ENCODE data around the gene ZGRF1. TPM values are rescaled to one million over a fixed set of nuclear protein-coding genes. Genes with fewer than 3 reads are reported as not detected.
"Not testable (repeated sequence)": the region's sequence is repeated elsewhere in the genome, so short reads cannot be mapped to it uniquely, and the experiment has no call there.

ZGRF1 gene
- total RNA-seq, 1 donor from 2014 or later: 2.7 TPM

DNA sequence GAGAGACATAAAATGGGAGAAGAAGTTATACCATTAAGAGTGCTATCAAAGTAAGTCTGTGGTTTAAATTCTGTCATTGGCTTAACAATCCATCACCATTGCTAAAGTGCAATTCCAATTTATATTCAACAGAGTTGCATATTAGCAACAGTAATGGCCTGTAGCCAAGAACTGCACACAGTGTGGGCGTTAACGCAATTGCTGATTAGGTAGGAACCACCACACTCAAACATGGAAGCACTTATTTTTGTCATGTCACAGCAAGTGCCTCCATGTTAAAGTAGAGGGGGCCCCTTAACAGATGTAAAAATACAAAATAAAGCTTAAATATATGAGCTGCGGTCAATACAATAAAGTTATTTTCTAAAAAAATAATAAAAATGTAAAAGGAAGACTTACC lies 11.1 kb upstream of the ZGRF1 start:
- TF ChIP-seq, protein P1, sequence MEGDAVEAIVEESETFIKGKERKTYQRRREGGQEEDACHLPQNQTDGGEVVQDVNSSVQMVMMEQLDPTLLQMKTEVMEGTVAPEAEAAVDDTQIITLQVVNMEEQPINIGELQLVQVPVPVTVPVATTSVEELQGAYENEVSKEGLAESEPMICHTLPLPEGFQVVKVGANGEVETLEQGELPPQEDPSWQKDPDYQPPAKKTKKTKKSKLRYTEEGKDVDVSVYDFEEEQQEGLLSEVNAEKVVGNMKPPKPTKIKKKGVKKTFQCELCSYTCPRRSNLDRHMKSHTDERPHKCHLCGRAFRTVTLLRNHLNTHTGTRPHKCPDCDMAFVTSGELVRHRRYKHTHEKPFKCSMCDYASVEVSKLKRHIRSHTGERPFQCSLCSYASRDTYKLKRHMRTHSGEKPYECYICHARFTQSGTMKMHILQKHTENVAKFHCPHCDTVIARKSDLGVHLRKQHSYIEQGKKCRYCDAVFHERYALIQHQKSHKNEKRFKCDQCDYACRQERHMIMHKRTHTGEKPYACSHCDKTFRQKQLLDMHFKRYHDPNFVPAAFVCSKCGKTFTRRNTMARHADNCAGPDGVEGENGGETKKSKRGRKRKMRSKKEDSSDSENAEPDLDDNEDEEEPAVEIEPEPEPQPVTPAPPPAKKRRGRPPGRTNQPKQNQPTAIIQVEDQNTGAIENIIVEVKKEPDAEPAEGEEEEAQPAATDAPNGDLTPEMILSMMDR (IDR thresholded peaks at IDR 0.05; ENCODE audit: borderline replicate concordance): no peak
- intact Hi-C loops (cut with micrococcal nuclease): no loop called here
- peaks cover 23% of the 10 kb centered on the region for H3K4me1 ChIP-seq
- H3K4me3 ChIP-seq: no peak overlapping the region
- no peaks in the 10 kb centered on the region for H3K9me3 ChIP-seq (replicated peaks)
- no peak for DNase-seq
- no peaks in the 10 kb centered on the region for H3K27me3 ChIP-seq (ENCODE audit: low read depth)
- H3K36me3 ChIP-seq: peaks cover 85% of the 10 kb centered on the region
- H3K27ac ChIP-seq (replicated peaks): peak overlapping the region; percentile 39

DNA sequence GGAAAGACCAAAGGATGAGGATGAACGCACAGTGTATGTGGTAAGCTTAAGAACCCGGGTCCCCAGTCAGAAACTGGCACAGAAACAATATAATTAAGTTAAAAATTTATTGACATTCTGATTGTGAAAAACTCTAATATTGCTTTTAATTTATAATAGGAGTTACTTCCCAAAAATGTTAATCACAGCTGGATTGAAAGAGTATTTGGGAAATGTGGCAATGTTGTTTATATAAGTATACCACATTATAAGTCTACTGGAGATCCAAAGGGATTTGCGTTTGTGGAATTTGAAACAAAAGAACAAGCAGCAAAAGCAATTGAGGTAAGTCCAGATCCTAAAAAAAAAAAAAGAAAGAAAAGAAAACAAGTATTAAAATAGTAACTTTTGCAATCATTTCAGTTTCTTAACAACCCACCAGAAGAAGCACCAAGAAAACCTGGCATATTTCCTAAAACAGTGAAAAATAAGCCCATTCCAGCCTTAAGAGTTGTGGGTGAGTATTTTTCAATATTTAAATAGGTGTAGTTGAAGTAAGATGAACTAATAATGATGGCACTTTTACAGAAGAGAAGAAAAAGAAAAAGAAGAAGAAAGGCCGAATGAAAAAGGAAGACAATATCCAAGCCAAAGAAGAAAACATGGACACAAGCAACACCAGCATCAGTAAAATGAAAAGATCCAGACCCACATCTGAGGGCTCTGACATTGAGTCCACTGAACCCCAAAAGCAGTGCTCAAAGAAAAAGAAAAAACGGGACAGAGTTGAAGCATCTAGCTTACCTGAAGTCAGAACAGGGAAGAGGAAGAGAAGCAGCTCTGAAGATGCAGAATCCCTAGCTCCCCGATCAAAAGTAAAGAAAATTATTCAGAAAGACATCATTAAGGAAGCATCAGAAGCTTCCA lies 10.2 kb upstream of the ZGRF1 start:
- peaks cover 82% of the 10 kb centered on the region for H3K36me3 ChIP-seq

DNA sequence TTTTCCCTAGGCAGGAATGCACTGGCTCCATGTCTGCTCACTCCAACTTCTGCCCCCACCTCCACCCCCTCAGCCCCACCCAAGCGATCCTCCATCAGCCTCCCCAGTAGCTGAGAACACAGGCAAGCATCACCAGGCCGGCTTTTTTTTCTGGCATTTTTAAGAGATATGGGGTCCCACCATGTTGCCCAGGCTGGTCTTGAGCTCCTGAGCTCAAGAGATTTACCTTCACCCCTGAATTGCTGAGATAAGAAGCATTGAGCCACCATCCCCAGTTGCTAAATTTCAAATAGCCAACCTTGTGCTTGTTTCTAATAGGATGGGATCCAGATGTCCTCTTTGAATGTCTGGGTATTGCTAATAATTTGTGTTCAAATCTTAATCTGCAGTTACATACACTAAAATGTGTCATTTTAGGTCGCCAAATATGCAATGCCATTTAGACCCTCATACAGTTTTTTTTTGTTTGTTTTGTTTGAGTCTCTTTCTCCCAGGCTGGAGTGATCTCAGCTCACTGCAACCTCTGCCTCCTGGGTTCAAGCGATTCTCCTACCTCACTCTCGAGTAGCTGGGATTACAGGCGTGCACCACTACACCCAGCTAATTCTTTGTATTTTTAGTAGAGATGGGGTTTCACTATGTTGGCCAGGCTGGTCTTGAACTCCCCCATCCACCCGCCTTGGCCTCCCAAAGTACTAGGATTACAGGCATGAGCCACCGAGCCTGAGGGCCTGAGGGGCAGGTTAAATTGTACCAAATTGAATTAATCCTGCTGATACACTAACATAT lies 9.0 kb upstream of the ZGRF1 start:
- Histone ChIP-seq H3K9me3 (replicated peaks) (no peaks in the 10 kb centered on the region), H3K4me1 (peaks cover 32% of the 10 kb centered on the region), H3K4me3 (no peak overlapping the region), H3K27ac (replicated peaks) (no peak overlapping the region), H3K27me3 (ENCODE audit: low read depth) (no peaks in the 10 kb centered on the region), H3K36me3 (peaks cover 71% of the 10 kb centered on the region)
- TF ChIP-seq, protein P1 (IDR thresholded peaks at IDR 0.05; ENCODE audit: borderline replicate concordance): no peak
- intact Hi-C loops (cut with micrococcal nuclease): no loop called here
- no peak for DNase-seq

More for the DNA sequence above, 10.2 kb upstream of the ZGRF1 start:
- Histone ChIP-seq H3K27ac (replicated peaks) (no peak overlapping the region), H3K27me3 (ENCODE audit: low read depth) (no peaks in the 10 kb centered on the region), H3K4me1 (peaks cover 31% of the 10 kb centered on the region), H3K4me3 (no peak overlapping the region), H3K9me3 (replicated peaks) (no peaks in the 10 kb centered on the region)
- intact Hi-C loops (cut with micrococcal nuclease): no loop called here
- TF ChIP-seq, protein P1 (IDR thresholded peaks at IDR 0.05; ENCODE audit: borderline replicate concordance): no peak
- DNase-seq: no peak

DNA sequence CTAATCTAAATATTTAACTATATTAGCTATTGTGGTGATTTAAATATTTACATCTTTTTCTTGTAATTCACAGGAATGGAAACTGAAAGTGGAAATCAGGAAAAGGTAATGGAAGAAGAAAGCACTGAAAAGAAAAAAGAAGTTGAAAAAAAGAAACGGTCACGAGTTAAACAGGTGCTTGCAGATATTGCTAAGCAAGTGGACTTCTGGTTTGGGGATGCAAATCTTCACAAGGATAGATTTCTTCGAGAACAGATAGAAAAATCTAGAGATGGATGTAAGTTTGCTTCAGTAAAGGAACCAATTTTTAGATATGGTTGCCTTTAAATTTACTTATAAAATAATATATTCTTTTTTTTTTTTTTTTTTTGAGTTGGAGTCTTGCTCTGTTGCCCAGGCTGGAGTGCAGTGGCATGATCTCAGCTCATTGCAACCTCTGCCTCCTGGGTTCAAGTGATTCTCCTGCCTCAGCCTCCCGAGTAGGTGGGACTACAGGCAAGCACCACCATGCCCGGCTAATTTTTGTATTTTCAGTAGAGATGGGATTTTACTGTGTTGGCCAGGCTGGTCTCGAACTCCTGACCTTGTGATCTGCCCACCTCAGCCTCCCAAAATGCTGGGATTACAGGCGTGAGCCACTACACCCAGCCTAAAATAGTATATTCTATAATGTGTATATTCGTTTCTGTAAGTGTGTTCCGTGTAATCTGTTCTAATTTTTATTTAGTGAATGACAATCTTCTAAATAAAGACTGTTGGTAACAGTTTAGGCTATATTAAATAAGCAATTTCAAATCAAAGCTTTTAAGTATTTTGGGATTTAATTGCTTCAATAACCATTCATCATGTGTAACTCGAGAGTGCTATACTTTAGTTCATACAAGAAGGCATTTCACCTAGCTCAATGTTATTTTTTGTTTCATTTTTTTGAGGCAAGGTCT lies 8.2 kb upstream of the ZGRF1 start:
- H3K9me3 ChIP-seq (replicated peaks); intact Hi-C loops (cut with micrococcal nuclease): not testable (repeated sequence)
- H3K36me3 ChIP-seq: peaks cover 62% of the 10 kb centered on the region

DNA sequence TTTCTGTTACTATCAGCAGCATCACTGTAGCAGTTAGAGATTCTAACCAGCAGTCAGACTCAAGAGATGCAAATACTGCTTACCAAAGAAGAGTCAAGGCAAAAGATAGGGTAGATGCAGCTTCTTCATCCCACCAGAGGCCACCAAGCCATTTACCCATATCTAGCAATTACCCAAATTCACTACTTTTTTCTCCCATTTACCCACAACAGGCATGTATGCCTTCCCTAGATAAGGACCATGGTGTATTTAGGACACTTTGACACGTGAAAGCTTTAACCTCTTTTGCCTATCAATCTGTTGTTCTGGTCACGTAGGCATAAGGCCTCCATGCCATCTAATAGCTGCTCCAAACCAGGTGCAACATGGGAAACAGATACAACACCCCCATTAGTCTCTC lies 5.8 kb upstream of the ZGRF1 start:
- Histone ChIP-seq H3K4me3 (no peak overlapping the region), H3K4me1 (peaks cover 56% of the 10 kb centered on the region), H3K9me3 (replicated peaks) (no peaks in the 10 kb centered on the region), H3K27me3 (ENCODE audit: low read depth) (no peaks in the 10 kb centered on the region), H3K27ac (replicated peaks) (no peak overlapping the region), H3K36me3 (peaks cover 44% of the 10 kb centered on the region)
- no peak for DNase-seq
- intact Hi-C loops (cut with micrococcal nuclease): no loop called here
- TF ChIP-seq, protein P1 (IDR thresholded peaks at IDR 0.05; ENCODE audit: borderline replicate concordance): no peak

More for the DNA sequence above, 8.2 kb upstream of the ZGRF1 start:
- peaks cover 34% of the 10 kb centered on the region for H3K4me1 ChIP-seq
- not testable (repeated sequence) for H3K4me3 ChIP-seq; H3K27ac ChIP-seq (replicated peaks); DNase-seq; H3K27me3 ChIP-seq (ENCODE audit: low read depth)

Data from left ventricle myocardium inferior (tissue), 1 donor.